Activated CD4-positive, alpha-beta T cell treated with anti-CD3 and anti-CD28 coated beads, Interleukin-10, Interleukin-2, amounts not matched to agents 100 ng/mL and 50 ng/mL, durations not matched to agents 16 hours and 8 hours (primary cell): ENCODE data around the gene GULP1.
"Not testable (repeated sequence)": the region's sequence is repeated elsewhere in the genome, so short reads cannot be mapped to it uniquely, and the experiment has no call there.

Experiments
- DNase-seq: peaks from one replicate; pipeline ENCODE4 v3.0.0-alpha.2; 2020

GULP1 gene

GRCh38 chr2:188492751-188493150 lies 201.1 kb downstream of the GULP1 start:
- DNase-seq = no peak

GRCh38 chr2:188494906-188495305 lies 203.2 kb downstream of the GULP1 start:
- DNase-seq = no peak

GRCh38 chr2:188495969-188496431 lies 204.3 kb downstream of the GULP1 start:
- DNase-seq = no peak

- DNase-seq = no peak
Measured at GRCh38 chr2:188497726-188498125, 206.1 kb downstream of the GULP1 start.

- no peak for DNase-seq
Measured at GRCh38 chr2:188503975-188504374, 212.3 kb downstream of the GULP1 start.

GRCh38 chr2:188506843-188507242 lies 215.2 kb downstream of the GULP1 start:
- DNase-seq = no peak

- no peak for DNase-seq
Measured at GRCh38 chr2:188511346-188511745, 219.7 kb downstream of the GULP1 start.

- peak; percentile 11 for DNase-seq
Measured at GRCh38 chr2:188512456-188512855, 220.8 kb downstream of the GULP1 start.

GRCh38 chr2:188515918-188516317 lies 224.2 kb downstream of the GULP1 start:
- DNase-seq = no peak

GRCh38 chr2:188517549-188518215 lies 226.0 kb downstream of the GULP1 start:
- DNase-seq = no peak

GRCh38 chr2:188518381-188518780 lies 226.7 kb downstream of the GULP1 start:
- no peak for DNase-seq

GRCh38 chr2:188519136-188519535 lies 227.5 kb downstream of the GULP1 start:
- no peak for DNase-seq

- no peak for DNase-seq
Measured at GRCh38 chr2:188522517-188522916, 230.8 kb downstream of the GULP1 start.

GRCh38 chr2:188523919-188524318 lies 232.2 kb downstream of the GULP1 start:
- DNase-seq = no peak

GRCh38 chr2:188524519-188525113 lies 232.9 kb downstream of the GULP1 start:
- DNase-seq = peak; percentile 19

GRCh38 chr2:188526701-188527100 lies 235.0 kb downstream of the GULP1 start:
- DNase-seq = no peak

GRCh38 chr2:188527141-188527540 lies 235.5 kb downstream of the GULP1 start:
- no peak for DNase-seq

GRCh38 chr2:188527581-188527993 lies 235.9 kb downstream of the GULP1 start:
- DNase-seq = no peak

GRCh38 chr2:188529710-188530109 lies 238.0 kb downstream of the GULP1 start:
- no peak for DNase-seq

- no peak for DNase-seq
Measured at GRCh38 chr2:188534875-188535274, 243.2 kb downstream of the GULP1 start.

GRCh38 chr2:188551671-188552070 lies 260.0 kb downstream of the GULP1 start:
- DNase-seq = no peak

GRCh38 chr2:188557081-188557480 lies 265.4 kb downstream of the GULP1 start:
- no peak for DNase-seq

GRCh38 chr2:188559455-188559854 lies 267.8 kb downstream of the GULP1 start:
- DNase-seq = not testable (repeated sequence)

GRCh38 chr2:188561473-188561979 lies 269.9 kb downstream of the GULP1 start:
- DNase-seq = no peak
